SK-N-SH treated with all-trans-retinoic acid at 6 μM for 48 hours (cell line): ENCODE measurements around the gene TCEAL6.

Experiments
- ATAC-seq: fragments of 200-7000 bp; cut with Tn5 transposase; 3 replicates; pipeline ENCODE4 v1.9.1; 2020; ENCODE audit warnings: mild to moderate bottlenecking, moderate library complexity
- ARNTL ChIP-seq: fragments of 450-650 bp; formaldehyde crosslinking; IDR thresholded peaks from 2 replicates; pipeline ENCODE4 v1.5.0; 2020; ENCODE audit warnings: low read depth, mild to moderate bottlenecking, moderate library complexity, borderline replicate concordance
- BACH2 ChIP-seq: fragments of 250-450 bp; sonication (Bioruptor Pico); IDR thresholded peaks from 2 replicates; pipeline ENCODE4 v1.9.0; 2021; ENCODE audit warnings: mild to moderate bottlenecking, borderline replicate concordance
- CREB5 ChIP-seq: fragments of 250-450 bp; sonication (Bioruptor Pico); IDR thresholded peaks from 2 replicates; pipeline ENCODE4 v1.5.1; 2020; ENCODE audit warnings: low read depth, mild to moderate bottlenecking, moderate library complexity
- CSDC2 ChIP-seq: fragments of 250-450 bp; sonication (Bioruptor Pico); IDR thresholded peaks from 2 replicates; pipeline ENCODE4 v1.5.0; 2020; ENCODE audit warnings: mild to moderate bottlenecking, moderate library complexity
- CSRNP3 ChIP-seq: fragments of 250-450 bp; sonication (Bioruptor Pico); IDR thresholded peaks from 2 replicates; pipeline ENCODE4 v1.5.1; 2021; ENCODE audit warnings: mild to moderate bottlenecking, moderate library complexity
- ESRRG ChIP-seq: fragments of 250-450 bp; sonication (Bioruptor Pico); IDR thresholded peaks from 2 replicates; pipeline ENCODE4 v1.6.1; 2021; ENCODE audit warnings: mild to moderate bottlenecking
- GLIS3 ChIP-seq: fragments of 250-450 bp; sonication (Bioruptor Pico); IDR thresholded peaks from 2 replicates; pipeline ENCODE4 v1.5.0; 2020; ENCODE audit warnings: mild to moderate bottlenecking, moderate library complexity
- ISL1 ChIP-seq: fragments of 250-450 bp; sonication (Bioruptor Pico); IDR thresholded peaks from 2 replicates; pipeline ENCODE4 v2.1.2; 2022; ENCODE audit warnings: mild to moderate bottlenecking, moderate library complexity
- OSR1 ChIP-seq: fragments of 250-450 bp; sonication (Bioruptor Pico); IDR thresholded peaks from 2 replicates; pipeline ENCODE4 v1.8.0; 2022; ENCODE audit warnings: moderate library complexity, mild to moderate bottlenecking, inconsistent platforms
- PATZ1 ChIP-seq: fragments of 250-450 bp; sonication (Bioruptor Pico); IDR thresholded peaks from 2 replicates; pipeline ENCODE4 v1.8.0; 2020; ENCODE audit warnings: mild to moderate bottlenecking, moderate library complexity, borderline replicate concordance
- POU6F1 ChIP-seq: fragments of 250-450 bp; sonication (Bioruptor Pico); IDR thresholded peaks from 2 replicates; pipeline ENCODE4 v1.8.0; 2021; ENCODE audit warnings: low read depth, mild to moderate bottlenecking, moderate library complexity, borderline replicate concordance
- PPARA ChIP-seq: fragments of 250-450 bp; sonication (Bioruptor Pico); IDR thresholded peaks from 2 replicates; pipeline ENCODE4 v1.5.0; 2020; ENCODE audit warnings: mild to moderate bottlenecking, borderline replicate concordance
- RARB ChIP-seq: fragments of 250-450 bp; sonication (Bioruptor Pico); IDR thresholded peaks from 2 replicates; pipeline ENCODE4 v1.8.0; 2021; ENCODE audit warnings: mild to moderate bottlenecking, moderate library complexity
- SNAI2 ChIP-seq: fragments of 250-450 bp; sonication (Bioruptor Pico); IDR thresholded peaks from 2 replicates; pipeline ENCODE4 v1.5.0; 2020; ENCODE audit warnings: mild to moderate bottlenecking, moderate library complexity
- TCF4 ChIP-seq: fragments of 250-450 bp; sonication (Bioruptor Pico); IDR thresholded peaks from 2 replicates; pipeline ENCODE4 v1.8.0; 2021; ENCODE audit warnings: mild to moderate bottlenecking, moderate library complexity, borderline replicate concordance
- TOX ChIP-seq: fragments of 250-450 bp; sonication (Bioruptor Pico); IDR thresholded peaks from 2 replicates; pipeline ENCODE4 v1.8.0; 2021; ENCODE audit warnings: mild to moderate bottlenecking, moderate library complexity, borderline replicate concordance
- TSHZ2 ChIP-seq: fragments of 250-450 bp; sonication (Bioruptor Pico); IDR thresholded peaks from 2 replicates; pipeline ENCODE4 v1.5.0; 2020; ENCODE audit warnings: mild to moderate bottlenecking, moderate library complexity
- ZC3H10 ChIP-seq: fragments of 250-450 bp; sonication (Bioruptor Pico); IDR thresholded peaks from 2 replicates; pipeline ENCODE4 v1.5.1; 2021; ENCODE audit warnings: mild to moderate bottlenecking, moderate library complexity
- ZFP3 ChIP-seq: fragments of 250-450 bp; sonication (Bioruptor Pico); IDR thresholded peaks from 2 replicates; pipeline ENCODE4 v1.5.0; 2020; ENCODE audit warnings: mild to moderate bottlenecking, moderate library complexity
- ZFP30 ChIP-seq: fragments of 450-650 bp; formaldehyde crosslinking; IDR thresholded peaks from 2 replicates; pipeline ENCODE4 v1.5.0; 2022; ENCODE audit warnings: mild to moderate bottlenecking, moderate library complexity
- ZNF565 ChIP-seq: fragments of 450-650 bp; formaldehyde crosslinking; conservative IDR thresholded peaks from 2 replicates; pipeline ENCODE4 v1.5.0; 2020; ENCODE audit warnings: low read depth, mild to moderate bottlenecking, moderate library complexity
- ZNF70 ChIP-seq: fragments of 450-650 bp; formaldehyde crosslinking; IDR thresholded peaks from 2 replicates; pipeline ENCODE4 v1.5.0; 2020; ENCODE audit warnings: mild to moderate bottlenecking, moderate library complexity

The TCEAL6 gene

GRCh38 chrX:102115748-102116147, 26.5 kb downstream of the TCEAL6 start:
- TF ChIP-seq OSR1: no peak
- no peak for TF ChIP-seq ISL1
- TF ChIP-seq CSRNP3 (CRISPR knock-in tag): no peak
- TF ChIP-seq TCF4: no peak
- no peak for TF ChIP-seq RARB (CRISPR knock-in tag)
- TF ChIP-seq ARNTL (CRISPR knock-in tag): no peak
- no peak for TF ChIP-seq ZNF70
- no peak for TF ChIP-seq ZFP30 (CRISPR knock-in tag)
- no peak for TF ChIP-seq CREB5 (CRISPR knock-in tag)
- no peak for TF ChIP-seq ZC3H10 (CRISPR knock-in tag)
- no peak for TF ChIP-seq PATZ1 (CRISPR knock-in tag)
- no peak for TF ChIP-seq BACH2 (CRISPR knock-in tag)
- TF ChIP-seq CSDC2 (CRISPR knock-in tag): no peak
- TF ChIP-seq TSHZ2: no peak
- TF ChIP-seq ESRRG: no peak
- no peak for TF ChIP-seq TOX
- TF ChIP-seq GLIS3 (CRISPR knock-in tag): no peak
- no peak for TF ChIP-seq PPARA (CRISPR knock-in tag)
- TF ChIP-seq SNAI2: no peak
- TF ChIP-seq POU6F1 (CRISPR knock-in tag): no peak
- ATAC-seq: no peak

GRCh38 chrX:102113367-102113766, 28.9 kb downstream of the TCEAL6 start:
- ATAC-seq: no peak
- no peak for TF ChIP-seq CSRNP3 (CRISPR knock-in tag)
- no peak for TF ChIP-seq ZNF70
- TF ChIP-seq PPARA (CRISPR knock-in tag): no peak
- no peak for TF ChIP-seq ZNF565 (CRISPR knock-in tag)
- TF ChIP-seq ARNTL (CRISPR knock-in tag): no peak
- no peak for TF ChIP-seq CSDC2 (CRISPR knock-in tag)
- no peak for TF ChIP-seq ISL1
- TF ChIP-seq SNAI2: no peak
- TF ChIP-seq TOX: no peak
- no peak for TF ChIP-seq GLIS3 (CRISPR knock-in tag)
- no peak for TF ChIP-seq ZFP3
- no peak for TF ChIP-seq ZC3H10 (CRISPR knock-in tag)
